ENCODE data around the gene JUP. TPM values are rescaled to one million over a fixed set of nuclear protein-coding genes. Genes with fewer than 3 reads are reported as not detected.

JUP gene
- total RNA-seq, 1 donor from 2014 or later, result 0.39 TPM

- peaks cover 7% of the 10 kb centered on the region for H3K4me1 Mint-ChIP-seq (ENCODE audit: low read depth)
- H3K36me3 Mint-ChIP-seq (ENCODE audit: low read depth), result no peaks in the 10 kb centered on the region
- intact Hi-C loops (cut with micrococcal nuclease), result no loop called here
- H3K4me3 Mint-ChIP-seq, result no peak overlapping the region
- DNase-seq (ENCODE audit: low spot score), result no peak
- H3K27me3 Mint-ChIP-seq (ENCODE audit: insufficient read depth), result peaks cover 13% of the 10 kb centered on the region
- H3K9me3 Mint-ChIP-seq, result no peaks in the 10 kb centered on the region
- no peak overlapping the region for H3K27ac Mint-ChIP-seq
Observed at GRCh38 chr17:41707803-41708669, 78.5 kb downstream of the JUP start.

DNA sequence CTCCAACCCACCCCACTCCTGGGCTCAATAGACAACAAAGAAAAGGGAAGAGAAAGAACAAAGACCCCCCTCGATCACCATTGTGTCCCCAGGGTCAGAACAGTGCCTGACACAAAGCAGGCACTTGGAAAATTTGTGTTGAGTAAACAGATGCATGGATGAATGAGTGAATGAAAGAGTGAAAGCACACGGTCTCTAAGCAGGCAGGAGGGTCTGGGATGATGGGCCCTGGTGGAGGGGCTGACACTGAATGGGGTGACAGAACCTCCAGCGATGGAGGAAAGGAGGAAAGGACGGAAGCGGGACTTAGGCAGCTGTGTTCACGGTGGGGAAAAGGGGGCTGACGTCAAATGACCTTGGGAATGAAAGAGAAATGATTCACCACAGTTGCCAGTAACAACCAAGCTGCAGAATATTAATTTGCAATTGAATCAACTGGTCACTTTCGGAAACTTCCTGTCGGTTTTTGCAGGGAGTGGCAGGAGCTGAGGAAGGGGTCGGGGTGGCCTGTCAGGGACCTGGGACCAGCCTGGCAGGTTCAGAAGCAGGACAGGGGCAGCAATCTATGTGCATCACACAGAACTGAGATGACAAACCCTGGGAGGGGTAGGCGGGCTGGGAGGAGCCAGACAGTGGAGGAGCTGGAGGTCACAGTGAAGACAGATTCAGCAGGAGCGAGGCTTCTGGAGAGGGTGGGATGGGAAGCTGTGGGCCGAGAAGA, 81.1 kb downstream of the JUP start:
- Mint-ChIP-seq H3K27ac (no peak overlapping the region), H3K4me3 (no peak overlapping the region), H3K36me3 (ENCODE audit: low read depth) (no peaks in the 10 kb centered on the region)

More for the DNA sequence above, 81.1 kb downstream of the JUP start:
- H3K27me3 Mint-ChIP-seq (ENCODE audit: insufficient read depth), result peaks cover 9% of the 10 kb centered on the region
- H3K4me1 Mint-ChIP-seq (ENCODE audit: low read depth), result peaks cover 1% of the 10 kb centered on the region
- no peaks in the 10 kb centered on the region for H3K9me3 Mint-ChIP-seq
- intact Hi-C loops (cut with micrococcal nuclease), result no loop called here
- DNase-seq (ENCODE audit: low spot score), result no peak

Other genes with a start within 250 kb of the JUP start
- gene KRT9, start 214.7 kb downstream of the JUP start, total RNA-seq, result not detected in 2 replicates
- not detected in 2 replicates for gene KRT14, start 199.8 kb downstream of the JUP start, total RNA-seq
- not detected in 2 replicates for gene KRT16, start 173.9 kb downstream of the JUP start, total RNA-seq
- gene KRT17, start 162.1 kb downstream of the JUP start, total RNA-seq, result 0.24 TPM in 1 of 2 replicates, not detected in the other
- 876 and 893 TPM in 2 replicates for gene EIF1, start 97.8 kb downstream of the JUP start, total RNA-seq
- gene GAST, start 74.4 kb downstream of the JUP start, total RNA-seq, result not detected in 2 replicates
- gene HAP1, start 52.1 kb downstream of the JUP start, total RNA-seq, result not detected in 2 replicates
- gene P3H4, start 25.2 kb upstream of the JUP start, total RNA-seq, result 4.1 and 5.0 TPM in 2 replicates
- 0.62 and 1.1 TPM in 2 replicates for gene FKBP10, start 26.3 kb upstream of the JUP start, total RNA-seq
- 40.8 and 44.5 TPM in 2 replicates for gene NT5C3B, start 49.5 kb upstream of the JUP start, total RNA-seq
- not detected in 2 replicates for gene KLHL10, start 51.1 kb upstream of the JUP start, total RNA-seq
- gene KLHL11, start 78.7 kb upstream of the JUP start, total RNA-seq, result 20.0 and 21.7 TPM in 2 replicates
- 200 and 211 TPM in 2 replicates for gene ACLY, start 132.2 kb upstream of the JUP start, total RNA-seq
- 0.39 and 0.73 TPM in 2 replicates for gene ODAD4, start 143.9 kb upstream of the JUP start, total RNA-seq
- gene CNP, start 180.1 kb upstream of the JUP start, total RNA-seq, result 89.1 and 89.8 TPM in 2 replicates
- gene DNAJC7, start 230.7 kb upstream of the JUP start, total RNA-seq, result 124 and 129 TPM in 2 replicates
- 32.6 and 36.3 TPM in 2 replicates for gene NKIRAS2, start 233.4 kb upstream of the JUP start, total RNA-seq

All from activated T-helper 1 cell treated with anti-CD3 and anti-CD28 coated beads, Interleukin-12 subunit alpha, Interleukin-12 subunit beta, Interleukin-2, Interleukin-4 antibody, amounts not matched to agents 30 ng/mL and 10 ng/mL and 1 ng/mL, durations not matched to agents 14 hours and 24 hours and 36 hours (primary cell).